HL-60 (cell line): Measurements from ENCODE around the gene HPSE2.
A peak's percentile ranks its signal among the peaks of the same experiment; 100 is the strongest.

Source experiments
- DNase-seq, 2 experiments: peaks; one replicate each; pipeline ENCODE4 v3.0.0-alpha.2; 2010 to 2020; ENCODE audit warnings: low read depth in 1 of 2, low spot score in 1 of 2
- H3K27ac ChIP-seq: fragments of 250-450 bp; sonication (Bioruptor Pico); replicated peaks from 2 replicates; pipeline ENCODE4 v1.5.1; 2020; ENCODE audit warnings: mild to moderate bottlenecking, moderate library complexity
- H3K27me3 ChIP-seq: fragments of 250-450 bp; sonication (Bioruptor Pico); 2 replicates; pipeline ENCODE4 v1.5.1; 2021; ENCODE audit warnings: mild to moderate bottlenecking, moderate library complexity; ENCODE audit not compliant: insufficient read depth, poor library complexity, severe bottlenecking
- H3K4me3 ChIP-seq: replicated peaks from 2 replicates; pipeline ENCODE4 v1.5.1; 2011; ENCODE audit warnings: mild to moderate bottlenecking, control low read depth, low read length; ENCODE audit not compliant: insufficient read depth
- GABPA ChIP-seq: IDR thresholded peaks from 2 replicates; pipeline ENCODE4 v1.6.1; 2012; ENCODE audit warnings: low read depth
- POLR2AphosphoS5 ChIP-seq: IDR thresholded peaks from 2 replicates; pipeline ENCODE4 v1.6.1; 2012; ENCODE audit warnings: low read depth
- SPI1 ChIP-seq: IDR thresholded peaks from 2 replicates; pipeline ENCODE4 v1.6.1; 2012; ENCODE audit warnings: low read depth, mild to moderate bottlenecking, borderline replicate concordance
- TF ChIP-seq, protein P1 (sequence below): IDR thresholded peaks from one replicate; pipeline ENCODE4 v1.5.1; 2011; ENCODE audit warnings: low read length, control low read depth, inconsistent platforms; ENCODE audit not compliant: insufficient read depth
- TF ChIP-seq, protein P2 (sequence below): IDR thresholded peaks from 2 replicates; pipeline ENCODE4 v1.6.1; 2012; ENCODE audit warnings: low read depth; ENCODE audit not compliant: insufficient replicate concordance

The HPSE2 gene

DNA sequence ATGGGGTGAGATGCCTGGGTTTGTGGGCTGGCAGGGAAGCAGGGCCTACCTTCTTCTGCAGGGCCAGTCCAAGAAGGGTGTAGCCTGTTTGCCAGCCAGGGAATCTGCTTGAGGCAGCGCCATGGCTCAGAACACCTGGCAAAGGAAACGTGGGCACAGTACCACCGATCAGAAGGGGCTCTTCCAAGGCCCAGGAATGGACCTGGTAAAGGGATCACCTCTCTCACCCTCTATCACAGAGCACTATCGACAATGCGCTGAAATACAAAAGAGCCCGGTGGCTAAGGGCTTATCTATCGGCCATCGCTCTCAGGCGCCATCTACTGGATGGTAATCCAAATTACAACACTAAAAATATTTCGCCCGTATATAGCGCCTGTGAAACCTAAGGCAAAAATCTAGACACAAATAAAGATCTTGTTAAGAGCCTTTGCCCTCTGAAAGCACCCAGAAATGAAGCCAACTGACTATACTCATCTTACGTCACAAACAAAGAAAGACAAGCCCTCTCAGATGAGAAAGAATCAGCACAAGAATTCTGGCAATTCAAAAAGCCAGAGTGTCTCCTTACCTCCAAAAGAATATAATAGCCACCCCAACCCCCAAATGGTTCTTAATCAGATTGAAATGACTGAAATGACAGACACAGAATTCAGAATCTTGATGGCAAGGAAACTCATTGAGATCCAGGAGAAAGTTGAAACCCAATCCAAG lies 571.2 kb downstream of the HPSE2 start:
- H3K27me3 ChIP-seq: peaks cover 2% of the 10 kb centered on the region
- TF ChIP-seq, protein P1, sequence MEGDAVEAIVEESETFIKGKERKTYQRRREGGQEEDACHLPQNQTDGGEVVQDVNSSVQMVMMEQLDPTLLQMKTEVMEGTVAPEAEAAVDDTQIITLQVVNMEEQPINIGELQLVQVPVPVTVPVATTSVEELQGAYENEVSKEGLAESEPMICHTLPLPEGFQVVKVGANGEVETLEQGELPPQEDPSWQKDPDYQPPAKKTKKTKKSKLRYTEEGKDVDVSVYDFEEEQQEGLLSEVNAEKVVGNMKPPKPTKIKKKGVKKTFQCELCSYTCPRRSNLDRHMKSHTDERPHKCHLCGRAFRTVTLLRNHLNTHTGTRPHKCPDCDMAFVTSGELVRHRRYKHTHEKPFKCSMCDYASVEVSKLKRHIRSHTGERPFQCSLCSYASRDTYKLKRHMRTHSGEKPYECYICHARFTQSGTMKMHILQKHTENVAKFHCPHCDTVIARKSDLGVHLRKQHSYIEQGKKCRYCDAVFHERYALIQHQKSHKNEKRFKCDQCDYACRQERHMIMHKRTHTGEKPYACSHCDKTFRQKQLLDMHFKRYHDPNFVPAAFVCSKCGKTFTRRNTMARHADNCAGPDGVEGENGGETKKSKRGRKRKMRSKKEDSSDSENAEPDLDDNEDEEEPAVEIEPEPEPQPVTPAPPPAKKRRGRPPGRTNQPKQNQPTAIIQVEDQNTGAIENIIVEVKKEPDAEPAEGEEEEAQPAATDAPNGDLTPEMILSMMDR: peak; percentile 34
- TF ChIP-seq SPI1: no peak
- peak; percentile 6 to 28 for DNase-seq
- no peak overlapping the region for H3K4me3 ChIP-seq
- H3K27ac ChIP-seq: no peak overlapping the region

DNA sequence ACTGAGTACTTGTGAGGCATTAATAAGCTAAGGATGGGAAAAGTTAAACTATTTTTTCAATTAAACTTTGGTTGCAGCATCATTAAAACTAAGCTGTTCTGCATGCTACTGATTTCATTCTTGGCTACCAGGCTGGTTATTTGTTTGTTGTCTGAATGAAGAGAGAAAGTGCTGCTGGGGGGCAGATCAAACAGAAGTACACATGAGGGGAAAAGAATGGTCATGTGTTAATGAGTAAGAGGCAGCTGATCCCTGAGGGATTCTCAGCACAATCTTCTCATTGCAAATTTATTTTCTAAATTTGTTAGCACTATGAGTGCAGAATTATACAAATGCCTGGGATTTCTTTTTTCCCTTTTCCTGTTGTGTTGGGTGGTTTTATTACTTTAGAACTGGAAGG lies 575.7 kb downstream of the HPSE2 start:
- no peak for TF ChIP-seq SPI1
- TF ChIP-seq GABPA: no peak
- TF ChIP-seq, protein P2, sequence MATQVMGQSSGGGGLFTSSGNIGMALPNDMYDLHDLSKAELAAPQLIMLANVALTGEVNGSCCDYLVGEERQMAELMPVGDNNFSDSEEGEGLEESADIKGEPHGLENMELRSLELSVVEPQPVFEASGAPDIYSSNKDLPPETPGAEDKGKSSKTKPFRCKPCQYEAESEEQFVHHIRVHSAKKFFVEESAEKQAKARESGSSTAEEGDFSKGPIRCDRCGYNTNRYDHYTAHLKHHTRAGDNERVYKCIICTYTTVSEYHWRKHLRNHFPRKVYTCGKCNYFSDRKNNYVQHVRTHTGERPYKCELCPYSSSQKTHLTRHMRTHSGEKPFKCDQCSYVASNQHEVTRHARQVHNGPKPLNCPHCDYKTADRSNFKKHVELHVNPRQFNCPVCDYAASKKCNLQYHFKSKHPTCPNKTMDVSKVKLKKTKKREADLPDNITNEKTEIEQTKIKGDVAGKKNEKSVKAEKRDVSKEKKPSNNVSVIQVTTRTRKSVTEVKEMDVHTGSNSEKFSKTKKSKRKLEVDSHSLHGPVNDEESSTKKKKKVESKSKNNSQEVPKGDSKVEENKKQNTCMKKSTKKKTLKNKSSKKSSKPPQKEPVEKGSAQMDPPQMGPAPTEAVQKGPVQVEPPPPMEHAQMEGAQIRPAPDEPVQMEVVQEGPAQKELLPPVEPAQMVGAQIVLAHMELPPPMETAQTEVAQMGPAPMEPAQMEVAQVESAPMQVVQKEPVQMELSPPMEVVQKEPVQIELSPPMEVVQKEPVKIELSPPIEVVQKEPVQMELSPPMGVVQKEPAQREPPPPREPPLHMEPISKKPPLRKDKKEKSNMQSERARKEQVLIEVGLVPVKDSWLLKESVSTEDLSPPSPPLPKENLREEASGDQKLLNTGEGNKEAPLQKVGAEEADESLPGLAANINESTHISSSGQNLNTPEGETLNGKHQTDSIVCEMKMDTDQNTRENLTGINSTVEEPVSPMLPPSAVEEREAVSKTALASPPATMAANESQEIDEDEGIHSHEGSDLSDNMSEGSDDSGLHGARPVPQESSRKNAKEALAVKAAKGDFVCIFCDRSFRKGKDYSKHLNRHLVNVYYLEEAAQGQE: no peak
- TF ChIP-seq, protein P1: no peak
- TF ChIP-seq POLR2AphosphoS5: no peak
- Histone ChIP-seq H3K4me3 (no peak overlapping the region), H3K27me3 (peaks cover 3% of the 10 kb centered on the region), H3K27ac (no peak overlapping the region)
- no peak for DNase-seq

DNA sequence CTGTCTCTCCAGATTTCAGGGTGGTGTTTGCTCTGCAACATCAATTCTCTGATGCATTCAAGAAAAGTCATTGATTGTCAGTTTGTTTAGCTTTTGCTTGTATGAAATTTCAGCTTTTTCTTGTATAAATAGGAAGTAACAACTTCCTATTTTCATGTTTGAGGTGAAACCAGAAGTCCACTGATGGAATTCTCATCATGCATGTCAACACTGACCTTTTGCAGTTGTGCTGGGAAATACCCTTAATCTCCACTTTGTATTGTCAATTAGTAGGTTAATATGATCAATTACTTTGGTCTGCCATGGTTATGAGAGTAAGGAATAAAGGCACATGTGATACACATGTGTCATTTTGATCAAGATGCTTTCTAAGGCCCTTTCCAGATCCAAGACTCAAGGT lies 580.2 kb downstream of the HPSE2 start:
- no peak for TF ChIP-seq POLR2AphosphoS5
- TF ChIP-seq, protein P1: no peak
- no peak for TF ChIP-seq GABPA
- TF ChIP-seq SPI1: no peak
- TF ChIP-seq, protein P2: no peak
- peaks cover 4% of the 10 kb centered on the region for H3K27me3 ChIP-seq

DNA sequence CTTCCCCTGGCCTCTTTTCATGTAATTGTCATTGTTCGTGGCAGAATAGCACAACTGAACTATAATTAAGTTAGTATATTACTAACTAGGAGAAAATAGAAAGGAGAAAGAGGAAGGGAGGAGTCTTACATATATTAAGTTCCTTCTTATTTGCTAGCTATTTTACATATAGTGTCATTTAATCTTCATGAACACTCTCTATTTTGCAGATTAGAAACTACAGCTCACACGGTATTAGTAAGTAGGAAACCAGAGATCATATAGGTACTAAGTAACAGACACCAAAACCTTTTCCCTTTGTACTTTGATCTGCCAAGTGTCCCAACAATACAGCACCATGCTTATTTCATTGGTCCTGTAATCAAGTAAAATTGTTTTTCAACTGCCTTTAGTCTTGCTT lies 586.5 kb downstream of the HPSE2 start:
- Histone ChIP-seq H3K27ac (no peak overlapping the region), H3K4me3 (no peak overlapping the region), H3K27me3 (peaks cover 4% of the 10 kb centered on the region)
- TF ChIP-seq, protein P1: no peak
- DNase-seq: no peak

More for the DNA sequence above, 580.2 kb downstream of the HPSE2 start:
- no peak overlapping the region for H3K27ac ChIP-seq
- no peak for DNase-seq
- H3K4me3 ChIP-seq: no peak overlapping the region
